HepG2 (cell line): ENCODE data around the gene NENF. TPM values are rescaled to one million over a fixed set of nuclear protein-coding genes. Genes with fewer than 3 reads are reported as not detected.

Experiments used
- GATAD1 ChIP-seq: IDR thresholded peaks from 2 replicates; pipeline ENCODE4 v1.6.1; 2016; ENCODE audit warnings: missing genetic modification reagents, missing compliant biosample characterization
- PLRG1 ChIP-seq: fragments of 450-650 bp; conservative IDR thresholded peaks from 2 replicates; pipeline ENCODE4 v1.6.1; 2016
- TSC22D2 ChIP-seq: sonication (generic); formaldehyde crosslinking; IDR thresholded peaks from 2 replicates; pipeline ENCODE4 v1.5.1; 2020; ENCODE audit warnings: missing genetic modification reagents, mild to moderate bottlenecking, borderline replicate concordance
- ZNF18 ChIP-seq: sonication (generic); formaldehyde crosslinking; IDR thresholded peaks from 2 replicates; pipeline ENCODE4 v1.8.0; 2022; ENCODE audit warnings: mild to moderate bottlenecking, missing genetic modification reagents; ENCODE audit not compliant: insufficient replicate concordance
- ZNF883 ChIP-seq: sonication (generic); formaldehyde crosslinking; IDR thresholded peaks from 2 replicates; pipeline ENCODE4 v1.5.1; 2020; ENCODE audit warnings: mild to moderate bottlenecking, missing genetic modification reagents; ENCODE audit errors: not compliant biosample characterization
- polyA plus RNA-seq, 8 experiments: library from polyadenylated mRNA; depleted of rRNA in 3 of 8; stranded (reverse) in 7 of 8; unstranded in 1 of 8; fragments of >200 nt; fragmentation: Illumina TruSeq in 4 of 8; extraction: Trizol in 4 of 8; gene quantifications; 2 replicates each; pipeline versions ENCODE4 v1.2.1 to v1.2.3, GENCODE V29; 2011 to 2016; ENCODE audit warnings: low read depth in 4 of 8, missing spikeins in 1 of 8, mixed read lengths in 1 of 8; ENCODE audit not compliant: insufficient read depth in 1 of 8
- total RNA-seq, 5 experiments: library from RNA; depleted of rRNA; stranded (reverse); fragments of >200 nt; fragmentation: Illumina TruSeq; extraction: Trizol; gene quantifications; 2 replicates each; pipeline ENCODE4 v1.2.3, GENCODE V29; 2016; ENCODE audit warnings: low read depth in 1 of 5
- TF ChIP-seq, protein P1 (sequence below): IDR thresholded peaks from 2 replicates; pipeline ENCODE4 v1.6.1; 2012; ENCODE audit warnings: low read length, improper control_type of control experiment
- TF ChIP-seq, protein P2 (sequence below): sonication (generic); formaldehyde crosslinking; IDR thresholded peaks from 2 replicates; pipeline ENCODE4 v1.4.0; 2020; ENCODE audit warnings: missing genetic modification reagents, borderline replicate concordance
- TF ChIP-seq, protein P3 (sequence below): sonication (generic); formaldehyde crosslinking; IDR thresholded peaks from 2 replicates; pipeline ENCODE4 v1.8.0; 2022; ENCODE audit warnings: mild to moderate bottlenecking, missing genetic modification reagents, moderate library complexity
- TF ChIP-seq, protein P4 (sequence below): sonication (generic); formaldehyde crosslinking; IDR thresholded peaks from 2 replicates; pipeline ENCODE4 v1.4.0; 2020; ENCODE audit warnings: missing genetic modification reagents
- TF ChIP-seq, protein P5 (sequence below): sonication (generic); formaldehyde crosslinking; IDR thresholded peaks from 2 replicates; pipeline ENCODE4 v1.8.1; 2023; ENCODE audit warnings: mild to moderate bottlenecking, inconsistent platforms, moderate library complexity, missing genetic modification reagents, borderline replicate concordance

The NENF gene
- total and polyA plus RNA-seq, 2 of the 13 experiments (the other 11 are each of a cell fraction or from before 2014, with no cell fraction given) = 31.7 to 40.4 TPM

GRCh38 chr1:212414328-212415106 lies 18.2 kb upstream of the NENF start, which contains the start of gene PACC1 (continued):
- TF ChIP-seq, protein P1, sequence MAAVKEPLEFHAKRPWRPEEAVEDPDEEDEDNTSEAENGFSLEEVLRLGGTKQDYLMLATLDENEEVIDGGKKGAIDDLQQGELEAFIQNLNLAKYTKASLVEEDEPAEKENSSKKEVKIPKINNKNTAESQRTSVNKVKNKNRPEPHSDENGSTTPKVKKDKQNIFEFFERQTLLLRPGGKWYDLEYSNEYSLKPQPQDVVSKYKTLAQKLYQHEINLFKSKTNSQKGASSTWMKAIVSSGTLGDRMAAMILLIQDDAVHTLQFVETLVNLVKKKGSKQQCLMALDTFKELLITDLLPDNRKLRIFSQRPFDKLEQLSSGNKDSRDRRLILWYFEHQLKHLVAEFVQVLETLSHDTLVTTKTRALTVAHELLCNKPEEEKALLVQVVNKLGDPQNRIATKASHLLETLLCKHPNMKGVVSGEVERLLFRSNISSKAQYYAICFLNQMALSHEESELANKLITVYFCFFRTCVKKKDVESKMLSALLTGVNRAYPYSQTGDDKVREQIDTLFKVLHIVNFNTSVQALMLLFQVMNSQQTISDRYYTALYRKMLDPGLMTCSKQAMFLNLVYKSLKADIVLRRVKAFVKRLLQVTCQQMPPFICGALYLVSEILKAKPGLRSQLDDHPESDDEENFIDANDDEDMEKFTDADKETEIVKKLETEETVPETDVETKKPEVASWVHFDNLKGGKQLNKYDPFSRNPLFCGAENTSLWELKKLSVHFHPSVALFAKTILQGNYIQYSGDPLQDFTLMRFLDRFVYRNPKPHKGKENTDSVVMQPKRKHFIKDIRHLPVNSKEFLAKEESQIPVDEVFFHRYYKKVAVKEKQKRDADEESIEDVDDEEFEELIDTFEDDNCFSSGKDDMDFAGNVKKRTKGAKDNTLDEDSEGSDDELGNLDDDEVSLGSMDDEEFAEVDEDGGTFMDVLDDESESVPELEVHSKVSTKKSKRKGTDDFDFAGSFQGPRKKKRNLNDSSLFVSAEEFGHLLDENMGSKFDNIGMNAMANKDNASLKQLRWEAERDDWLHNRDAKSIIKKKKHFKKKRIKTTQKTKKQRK = no peak
- TF ChIP-seq GATAD1 (CRISPR knock-in tag) = peak; percentile 18; the same call in 1 of the 2 replicates
- TF ChIP-seq PLRG1 = no peak
- TF ChIP-seq ZNF18 (CRISPR knock-in tag) = peak; percentile 71
- TF ChIP-seq, protein P2, sequence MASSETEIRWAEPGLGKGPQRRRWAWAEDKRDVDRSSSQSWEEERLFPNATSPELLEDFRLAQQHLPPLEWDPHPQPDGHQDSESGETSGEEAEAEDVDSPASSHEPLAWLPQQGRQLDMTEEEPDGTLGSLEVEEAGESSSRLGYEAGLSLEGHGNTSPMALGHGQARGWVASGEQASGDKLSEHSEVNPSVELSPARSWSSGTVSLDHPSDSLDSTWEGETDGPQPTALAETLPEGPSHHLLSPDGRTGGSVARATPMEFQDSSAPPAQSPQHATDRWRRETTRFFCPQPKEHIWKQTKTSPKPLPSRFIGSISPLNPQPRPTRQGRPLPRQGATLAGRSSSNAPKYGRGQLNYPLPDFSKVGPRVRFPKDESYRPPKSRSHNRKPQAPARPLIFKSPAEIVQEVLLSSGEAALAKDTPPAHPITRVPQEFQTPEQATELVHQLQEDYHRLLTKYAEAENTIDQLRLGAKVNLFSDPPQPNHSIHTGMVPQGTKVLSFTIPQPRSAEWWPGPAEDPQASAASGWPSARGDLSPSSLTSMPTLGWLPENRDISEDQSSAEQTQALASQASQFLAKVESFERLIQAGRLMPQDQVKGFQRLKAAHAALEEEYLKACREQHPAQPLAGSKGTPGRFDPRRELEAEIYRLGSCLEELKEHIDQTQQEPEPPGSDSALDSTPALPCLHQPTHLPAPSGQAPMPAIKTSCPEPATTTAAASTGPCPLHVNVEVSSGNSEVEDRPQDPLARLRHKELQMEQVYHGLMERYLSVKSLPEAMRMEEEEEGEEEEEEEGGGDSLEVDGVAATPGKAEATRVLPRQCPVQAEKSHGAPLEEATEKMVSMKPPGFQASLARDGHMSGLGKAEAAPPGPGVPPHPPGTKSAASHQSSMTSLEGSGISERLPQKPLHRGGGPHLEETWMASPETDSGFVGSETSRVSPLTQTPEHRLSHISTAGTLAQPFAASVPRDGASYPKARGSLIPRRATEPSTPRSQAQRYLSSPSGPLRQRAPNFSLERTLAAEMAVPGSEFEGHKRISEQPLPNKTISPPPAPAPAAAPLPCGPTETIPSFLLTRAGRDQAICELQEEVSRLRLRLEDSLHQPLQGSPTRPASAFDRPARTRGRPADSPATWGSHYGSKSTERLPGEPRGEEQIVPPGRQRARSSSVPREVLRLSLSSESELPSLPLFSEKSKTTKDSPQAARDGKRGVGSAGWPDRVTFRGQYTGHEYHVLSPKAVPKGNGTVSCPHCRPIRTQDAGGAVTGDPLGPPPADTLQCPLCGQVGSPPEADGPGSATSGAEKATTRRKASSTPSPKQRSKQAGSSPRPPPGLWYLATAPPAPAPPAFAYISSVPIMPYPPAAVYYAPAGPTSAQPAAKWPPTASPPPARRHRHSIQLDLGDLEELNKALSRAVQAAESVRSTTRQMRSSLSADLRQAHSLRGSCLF (CRISPR knock-in tag) = no peak
- TF ChIP-seq TSC22D2 (CRISPR knock-in tag) = no peak
- TF ChIP-seq, protein P3, sequence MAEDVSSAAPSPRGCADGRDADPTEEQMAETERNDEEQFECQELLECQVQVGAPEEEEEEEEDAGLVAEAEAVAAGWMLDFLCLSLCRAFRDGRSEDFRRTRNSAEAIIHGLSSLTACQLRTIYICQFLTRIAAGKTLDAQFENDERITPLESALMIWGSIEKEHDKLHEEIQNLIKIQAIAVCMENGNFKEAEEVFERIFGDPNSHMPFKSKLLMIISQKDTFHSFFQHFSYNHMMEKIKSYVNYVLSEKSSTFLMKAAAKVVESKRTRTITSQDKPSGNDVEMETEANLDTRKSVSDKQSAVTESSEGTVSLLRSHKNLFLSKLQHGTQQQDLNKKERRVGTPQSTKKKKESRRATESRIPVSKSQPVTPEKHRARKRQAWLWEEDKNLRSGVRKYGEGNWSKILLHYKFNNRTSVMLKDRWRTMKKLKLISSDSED = no peak
- no peak for TF ChIP-seq ZNF883 (CRISPR knock-in tag)
- TF ChIP-seq, protein P4, sequence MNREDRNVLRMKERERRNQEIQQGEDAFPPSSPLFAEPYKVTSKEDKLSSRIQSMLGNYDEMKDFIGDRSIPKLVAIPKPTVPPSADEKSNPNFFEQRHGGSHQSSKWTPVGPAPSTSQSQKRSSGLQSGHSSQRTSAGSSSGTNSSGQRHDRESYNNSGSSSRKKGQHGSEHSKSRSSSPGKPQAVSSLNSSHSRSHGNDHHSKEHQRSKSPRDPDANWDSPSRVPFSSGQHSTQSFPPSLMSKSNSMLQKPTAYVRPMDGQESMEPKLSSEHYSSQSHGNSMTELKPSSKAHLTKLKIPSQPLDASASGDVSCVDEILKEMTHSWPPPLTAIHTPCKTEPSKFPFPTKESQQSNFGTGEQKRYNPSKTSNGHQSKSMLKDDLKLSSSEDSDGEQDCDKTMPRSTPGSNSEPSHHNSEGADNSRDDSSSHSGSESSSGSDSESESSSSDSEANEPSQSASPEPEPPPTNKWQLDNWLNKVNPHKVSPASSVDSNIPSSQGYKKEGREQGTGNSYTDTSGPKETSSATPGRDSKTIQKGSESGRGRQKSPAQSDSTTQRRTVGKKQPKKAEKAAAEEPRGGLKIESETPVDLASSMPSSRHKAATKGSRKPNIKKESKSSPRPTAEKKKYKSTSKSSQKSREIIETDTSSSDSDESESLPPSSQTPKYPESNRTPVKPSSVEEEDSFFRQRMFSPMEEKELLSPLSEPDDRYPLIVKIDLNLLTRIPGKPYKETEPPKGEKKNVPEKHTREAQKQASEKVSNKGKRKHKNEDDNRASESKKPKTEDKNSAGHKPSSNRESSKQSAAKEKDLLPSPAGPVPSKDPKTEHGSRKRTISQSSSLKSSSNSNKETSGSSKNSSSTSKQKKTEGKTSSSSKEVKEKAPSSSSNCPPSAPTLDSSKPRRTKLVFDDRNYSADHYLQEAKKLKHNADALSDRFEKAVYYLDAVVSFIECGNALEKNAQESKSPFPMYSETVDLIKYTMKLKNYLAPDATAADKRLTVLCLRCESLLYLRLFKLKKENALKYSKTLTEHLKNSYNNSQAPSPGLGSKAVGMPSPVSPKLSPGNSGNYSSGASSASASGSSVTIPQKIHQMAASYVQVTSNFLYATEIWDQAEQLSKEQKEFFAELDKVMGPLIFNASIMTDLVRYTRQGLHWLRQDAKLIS = no peak
- TF ChIP-seq, protein P5, sequence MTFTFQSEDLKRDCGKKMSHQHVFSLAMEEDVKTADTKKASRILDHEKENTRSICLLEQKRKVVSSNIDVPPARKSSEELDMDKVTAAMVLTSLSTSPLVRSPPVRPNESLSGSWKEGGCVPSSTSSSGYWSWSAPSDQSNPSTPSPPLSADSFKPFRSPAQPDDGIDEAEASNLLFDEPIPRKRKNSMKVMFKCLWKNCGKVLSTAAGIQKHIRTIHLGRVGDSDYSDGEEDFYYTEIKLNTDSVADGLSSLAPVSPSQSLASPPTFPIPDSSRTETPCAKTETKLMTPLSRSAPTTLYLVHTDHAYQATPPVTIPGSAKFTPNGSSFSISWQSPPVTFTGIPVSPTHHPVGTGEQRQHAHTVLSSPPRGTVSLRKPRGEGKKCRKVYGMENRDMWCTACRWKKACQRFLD (CRISPR knock-in tag) = no peak
